GM15510 (cell line): ENCODE measurements around the gene KIF18A.

Experiments
- POLR2A ChIP-seq: IDR thresholded peaks from 3 replicates; pipeline ENCODE4 v1.6.1; 2011; ENCODE audit warnings: borderline replicate concordance; ENCODE audit not compliant: insufficient read length; ENCODE audit errors: extremely low read depth

The KIF18A gene

DNA sequence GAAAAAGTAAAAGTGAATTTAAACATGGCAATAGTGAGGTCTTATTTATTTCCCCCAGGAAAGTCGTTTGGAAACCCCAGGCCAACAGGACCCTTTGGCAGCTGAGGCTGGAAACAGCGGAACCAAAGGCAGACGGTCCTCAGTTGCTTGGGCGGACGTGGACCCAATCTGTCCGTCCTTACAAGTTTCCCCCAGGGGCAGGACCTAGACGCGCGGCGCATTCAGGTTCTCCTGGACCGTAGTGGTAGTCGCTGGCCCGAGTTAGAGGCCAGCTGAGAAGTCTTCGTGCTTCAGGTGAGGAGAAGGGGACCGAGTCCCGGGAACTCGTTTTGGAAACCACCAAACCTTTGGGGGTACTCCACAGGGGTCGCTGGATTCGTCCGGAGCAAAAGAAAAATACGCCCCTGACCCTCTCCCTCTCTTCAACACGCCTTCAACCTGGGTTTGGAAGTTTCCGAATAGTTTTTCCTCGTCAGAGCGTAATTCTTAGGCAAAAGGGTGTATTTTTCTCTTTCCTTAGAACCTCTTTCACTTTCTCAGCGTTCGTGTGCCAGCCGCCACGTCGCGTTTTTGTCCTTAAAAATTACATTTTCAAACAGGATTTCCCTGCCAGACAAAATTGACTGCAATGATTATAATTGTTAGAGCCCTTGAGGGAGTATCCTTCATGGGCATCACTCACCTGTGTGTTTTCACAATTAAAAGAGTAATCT, 2.3 kb upstream of the KIF18A start:
- peak; percentile 74 for TF ChIP-seq POLR2A

DNA sequence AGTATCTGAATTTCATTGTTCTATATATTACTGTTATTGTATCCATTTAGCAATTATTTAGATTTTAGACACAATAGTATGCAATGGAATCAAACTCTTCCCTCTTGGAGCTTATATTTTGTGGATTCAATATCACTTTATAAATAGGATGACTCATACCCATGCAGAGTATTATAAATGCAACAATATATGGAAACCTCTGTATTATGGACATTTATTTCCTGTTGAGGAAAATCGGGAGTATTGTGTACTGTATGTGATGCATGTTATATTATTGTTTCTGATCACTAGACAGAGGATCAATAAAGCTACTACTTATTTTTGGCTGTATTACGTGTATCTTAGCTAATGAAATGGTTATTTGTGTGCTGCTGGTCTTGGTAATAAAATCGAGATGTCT, 1.0 kb upstream of the KIF18A start:
- no peak for TF ChIP-seq POLR2A

DNA sequence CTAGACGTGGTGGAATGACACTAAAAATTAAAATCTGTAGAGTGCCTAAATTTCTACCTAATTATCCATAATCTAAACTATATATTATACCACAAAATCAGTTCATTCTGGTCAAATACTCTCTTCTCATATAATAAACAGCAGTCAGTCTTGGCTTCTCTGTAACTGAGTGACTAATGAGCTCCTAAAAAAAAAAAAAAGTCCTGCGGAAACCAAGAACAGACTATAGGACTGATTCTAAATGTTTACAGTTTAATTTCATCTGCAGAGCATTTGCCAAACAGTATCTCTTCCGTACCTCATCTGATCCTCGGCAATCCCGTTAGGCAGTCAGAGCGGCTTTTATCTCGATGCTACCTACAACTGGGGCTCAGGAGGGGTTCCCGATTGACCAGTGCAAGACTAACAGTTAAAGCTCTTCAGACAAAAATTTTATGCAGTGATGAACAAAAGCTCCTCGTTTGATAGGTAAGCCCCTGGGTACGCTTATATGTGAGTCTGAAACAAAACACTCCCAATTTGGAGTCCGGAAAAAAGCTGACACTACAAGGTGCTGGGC, 686 bp downstream of the KIF18A start:
- no peak for TF ChIP-seq POLR2A

DNA sequence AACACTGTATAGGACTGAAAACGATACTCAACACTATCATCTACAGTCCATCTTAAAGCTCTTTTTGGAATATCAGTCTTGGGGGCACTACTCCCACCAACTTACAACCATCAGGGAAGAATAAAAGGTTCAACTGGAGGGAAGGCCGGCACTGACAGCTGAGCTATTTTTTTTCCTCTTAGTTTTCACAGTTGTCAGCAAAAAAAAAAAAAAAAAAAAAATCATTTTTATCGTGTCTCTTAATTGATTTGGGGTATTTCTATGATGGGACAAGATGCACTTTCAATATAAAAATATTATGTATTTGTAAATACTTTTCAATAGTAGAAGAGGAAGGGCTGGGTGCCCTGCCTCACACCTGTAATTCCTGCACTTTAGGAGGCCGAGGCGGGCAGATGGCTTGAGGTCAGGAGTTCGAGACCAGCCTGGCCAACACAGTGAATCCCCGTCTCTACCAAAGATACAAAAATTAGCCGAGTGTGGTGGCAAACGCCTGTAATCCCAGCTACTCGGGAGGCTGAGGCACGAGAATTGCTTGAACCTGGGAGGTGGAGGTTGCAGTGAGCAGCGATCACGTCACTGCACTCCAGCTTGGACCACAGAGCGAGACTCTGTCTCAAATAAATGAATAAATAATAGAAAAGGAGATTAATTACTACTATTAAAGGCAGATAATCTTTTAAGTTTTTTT, 1.5 kb downstream of the KIF18A start:
- TF ChIP-seq POLR2A: no peak

DNA sequence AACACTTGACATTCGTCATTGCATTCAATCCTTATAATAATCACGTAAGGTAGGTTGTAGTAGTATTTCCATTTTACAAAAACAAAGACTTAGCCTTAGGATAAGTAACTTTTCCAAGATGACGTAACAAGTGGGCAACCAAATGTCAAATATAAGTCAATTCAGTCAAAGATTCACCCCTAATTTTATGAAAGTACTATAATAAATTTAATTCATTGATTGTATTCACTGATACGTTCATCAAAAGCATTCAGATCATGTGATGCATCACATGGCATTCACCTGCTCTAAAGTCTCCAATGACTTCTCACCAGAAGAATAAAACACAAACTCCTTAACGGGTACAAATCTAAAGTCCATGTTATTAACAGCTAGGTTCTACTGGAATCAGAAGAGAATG, 2.1 kb downstream of the KIF18A start:
- TF ChIP-seq POLR2A: no peak

DNA sequence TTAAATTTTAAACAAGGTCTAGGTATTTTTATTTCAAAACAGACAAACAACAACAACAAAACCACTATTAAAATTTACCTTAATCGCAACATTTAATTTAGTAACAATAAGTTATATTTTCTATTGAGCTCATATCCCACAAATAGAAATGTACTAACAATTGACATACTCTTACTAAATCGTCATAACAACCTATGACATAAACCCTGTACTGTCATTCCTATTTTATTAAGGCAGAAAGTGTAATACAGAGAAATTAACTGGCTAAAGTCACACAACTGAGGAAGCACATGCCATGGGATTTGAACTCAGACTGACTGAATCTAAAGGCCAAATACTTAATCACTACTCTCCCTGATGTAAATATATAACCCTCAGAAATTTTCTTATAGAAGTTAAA, 3.0 kb downstream of the KIF18A start:
- no peak for TF ChIP-seq POLR2A

DNA sequence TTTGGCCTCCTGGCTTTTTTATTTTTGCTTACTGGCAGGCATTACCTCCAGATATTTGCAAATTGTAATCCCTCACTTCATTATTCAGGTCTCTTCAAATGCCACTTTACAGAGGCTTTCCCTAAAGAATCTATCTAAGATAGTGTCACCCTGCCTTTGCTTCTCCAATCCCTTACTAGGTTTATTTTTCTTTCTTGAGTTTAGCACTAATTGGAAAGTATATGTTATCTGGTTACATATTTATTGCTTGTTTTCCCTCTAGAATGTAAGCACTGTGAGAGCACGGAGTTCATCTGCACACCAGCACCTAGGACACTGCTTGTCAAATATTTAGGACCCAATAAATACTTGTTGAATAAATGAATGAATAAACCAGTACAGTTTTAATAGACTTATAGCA, 3.5 kb downstream of the KIF18A start:
- TF ChIP-seq POLR2A: no peak

DNA sequence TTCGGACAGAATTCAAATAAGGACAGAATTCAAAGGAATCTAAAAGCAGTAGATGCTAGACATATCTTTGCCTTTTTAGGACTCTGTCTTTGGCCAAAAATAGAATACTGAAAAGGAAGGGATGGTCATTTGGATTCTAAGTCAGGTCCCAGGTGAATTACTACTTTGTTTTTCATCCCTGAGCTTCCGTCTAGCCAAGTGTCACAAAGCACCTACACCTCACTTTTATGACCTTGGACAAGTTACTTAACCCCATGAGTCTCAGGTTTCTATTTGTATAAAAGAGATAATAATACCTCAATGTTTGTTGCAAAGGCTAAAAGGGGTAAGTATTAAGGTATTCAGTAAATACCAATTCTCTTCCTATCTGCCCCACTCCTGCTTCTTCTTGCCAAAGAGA, 7.3 kb downstream of the KIF18A start:
- no peak for TF ChIP-seq POLR2A

DNA sequence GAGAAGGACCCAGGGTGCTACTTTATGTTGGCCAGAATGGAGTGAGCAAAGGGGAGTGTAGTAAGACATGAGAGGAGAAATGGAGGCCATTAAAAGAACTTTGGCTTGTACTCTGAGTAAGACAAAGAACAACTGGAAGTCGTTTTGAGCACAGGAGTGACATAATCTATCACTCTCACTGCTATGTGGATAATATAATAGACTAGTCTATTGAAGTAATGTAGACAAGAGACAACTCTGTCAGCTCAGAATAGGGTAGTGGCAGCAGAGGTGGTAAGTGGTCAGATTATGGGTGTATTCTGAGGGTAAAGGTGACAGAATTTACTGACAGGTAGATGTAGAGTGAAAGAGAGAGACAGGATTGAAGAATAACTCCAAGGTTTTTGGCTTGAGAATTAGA, 8.2 kb downstream of the KIF18A start:
- TF ChIP-seq POLR2A: no peak

DNA sequence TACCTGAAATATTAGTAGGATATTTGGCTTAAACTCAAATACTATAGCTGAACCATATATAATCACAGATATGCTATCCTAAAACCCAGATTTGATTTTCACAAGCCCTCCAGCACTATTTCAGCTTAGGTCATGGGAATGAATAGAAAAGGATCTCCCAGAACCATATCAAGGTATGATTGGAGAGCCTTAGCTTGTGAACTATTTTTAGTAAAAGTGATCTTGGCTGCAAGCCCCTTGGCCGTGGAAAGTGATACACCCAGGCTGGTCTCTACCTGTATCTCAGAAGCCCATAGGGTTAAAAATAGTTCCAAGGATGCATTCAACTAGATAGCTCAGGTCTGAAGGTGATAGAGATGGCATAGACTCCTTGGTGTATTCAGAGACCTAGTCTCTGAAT, 9.7 kb downstream of the KIF18A start:
- no peak for TF ChIP-seq POLR2A

DNA sequence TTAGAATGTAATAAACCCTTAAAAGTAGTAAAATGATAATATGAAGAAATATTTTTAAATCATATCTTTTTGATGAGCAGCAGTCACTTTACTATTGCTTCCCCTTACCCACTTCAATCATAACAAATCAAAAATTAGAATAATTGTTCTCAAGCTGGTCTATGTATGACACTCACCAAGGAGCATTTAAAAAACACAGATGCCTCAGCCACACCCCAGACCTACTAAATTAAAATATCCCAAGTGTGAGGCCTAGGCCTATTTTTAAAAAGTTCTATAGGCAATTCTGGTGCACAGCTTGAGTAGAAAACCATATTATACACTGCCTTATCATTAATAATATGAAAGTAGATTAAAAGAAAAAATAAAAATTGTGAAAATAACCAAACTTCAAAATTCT, 15.2 kb downstream of the KIF18A start:
- TF ChIP-seq POLR2A: no peak

DNA sequence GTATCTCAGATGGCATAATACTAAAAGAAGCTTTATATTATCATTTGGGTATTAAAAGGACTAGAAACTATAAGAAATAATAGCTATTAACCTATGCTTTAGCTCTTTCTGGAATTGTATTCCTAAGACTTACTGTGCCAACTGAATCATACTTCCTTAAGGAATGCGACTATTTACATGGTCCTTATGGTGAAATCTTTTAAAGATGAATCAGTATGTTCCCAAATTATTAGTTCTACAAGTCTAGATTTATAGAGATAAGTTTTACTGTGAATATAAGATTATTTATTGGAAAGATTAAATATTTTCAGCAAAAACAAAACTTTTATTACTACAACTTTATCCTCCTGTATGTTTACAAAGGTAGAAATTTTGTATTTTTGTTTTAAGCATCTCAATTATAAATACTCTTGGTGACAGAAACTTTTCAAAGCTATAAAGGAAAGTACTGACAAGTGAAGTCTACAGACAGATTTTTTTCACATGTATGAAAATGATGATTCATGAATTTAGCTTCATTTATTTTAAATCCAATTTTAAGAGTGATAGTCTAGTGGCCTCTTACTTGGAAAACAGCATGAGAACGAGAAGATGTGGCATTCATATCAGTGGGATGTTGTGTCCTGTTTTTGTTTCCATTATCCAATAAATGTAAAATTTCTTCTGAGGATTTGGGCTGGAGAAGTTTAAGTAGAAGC, 17.8 kb downstream of the KIF18A start:
- no peak for TF ChIP-seq POLR2A

DNA sequence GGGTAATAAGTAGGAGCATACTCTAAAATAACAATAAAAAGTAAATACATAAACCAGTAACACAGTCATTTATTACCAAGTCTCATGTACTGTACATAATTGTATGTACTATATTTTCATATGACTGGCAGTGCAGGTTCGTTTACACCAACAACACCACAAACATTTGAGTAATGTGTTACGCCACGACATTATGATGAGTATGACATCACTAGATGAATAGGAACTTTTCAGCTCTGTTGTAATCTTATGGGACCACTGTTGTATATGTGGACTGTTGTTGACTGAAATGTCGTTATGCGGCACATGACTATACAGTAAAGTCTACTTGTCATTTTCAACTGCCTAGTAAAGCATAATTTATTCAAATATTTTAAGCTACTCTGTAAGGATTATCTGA, 18.6 kb downstream of the KIF18A start:
- no peak for TF ChIP-seq POLR2A

DNA sequence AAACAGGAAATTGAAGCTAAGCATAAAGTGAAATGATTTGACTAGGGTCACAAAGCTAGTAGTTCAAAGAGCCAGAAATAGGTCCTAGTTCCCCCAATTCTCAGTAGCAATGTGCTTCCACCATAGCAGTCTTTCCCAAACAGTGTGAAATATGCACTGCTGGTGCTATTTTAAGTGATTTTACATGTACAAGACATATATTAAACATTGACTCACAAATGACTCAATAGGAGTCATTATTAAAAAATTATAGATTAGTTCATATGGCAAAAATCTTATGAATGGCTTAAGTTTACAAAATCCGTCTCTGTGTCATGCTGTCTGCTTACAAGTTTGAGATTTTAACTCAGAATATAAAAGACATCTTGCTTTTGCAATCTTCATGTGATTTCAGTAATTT, 21.4 kb downstream of the KIF18A start:
- TF ChIP-seq POLR2A: no peak

DNA sequence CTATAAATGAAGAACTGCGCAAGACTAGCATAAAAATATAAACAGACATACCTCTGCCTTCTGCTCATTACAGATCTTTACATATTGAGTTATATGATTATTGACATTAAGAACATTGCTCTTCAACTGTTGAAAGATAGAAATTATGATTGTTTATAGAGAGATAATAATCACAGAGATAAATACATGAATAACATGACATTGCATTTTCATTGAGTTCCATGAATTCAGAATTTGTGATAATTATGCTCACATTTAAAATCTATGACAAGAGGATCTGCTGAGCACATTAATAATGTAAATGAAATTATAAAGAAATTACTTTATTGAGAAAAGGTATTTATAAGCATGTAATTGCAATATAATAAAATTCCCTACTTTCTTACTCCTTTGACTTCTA, 24.8 kb downstream of the KIF18A start:
- TF ChIP-seq POLR2A: no peak
